Rectal smooth muscle tissue (tissue), 1 donor: ENCODE results near the gene P2RX3.

Experiments
- H3K27ac ChIP-seq: one replicate; pipeline ENCODE4 v1.7.0; 2013; ENCODE audit warnings: low read depth, low read length, inconsistent platforms
- H3K27me3 ChIP-seq: one replicate; pipeline ENCODE4 v1.7.0; 2013; ENCODE audit warnings: low read length; ENCODE audit not compliant: control insufficient read depth, insufficient read depth
- H3K36me3 ChIP-seq: one replicate; pipeline ENCODE4 v1.7.0; 2013; ENCODE audit warnings: low read length; ENCODE audit not compliant: control insufficient read depth, insufficient read depth
- H3K4me1 ChIP-seq: one replicate; pipeline ENCODE4 v1.7.0; 2013; ENCODE audit warnings: low read length; ENCODE audit not compliant: control insufficient read depth, insufficient read depth
- H3K4me3 ChIP-seq: one replicate; pipeline ENCODE4 v1.7.0; 2013; ENCODE audit warnings: low read length
- H3K9ac ChIP-seq: one replicate; pipeline ENCODE4 v1.7.0; 2013; ENCODE audit warnings: low read length

P2RX3 gene

GRCh38 chr11:57303990-57304579 is 34.1 kb upstream of the P2RX3 start:
- no peak overlapping the region for H3K4me3 ChIP-seq
- no peaks in the 10 kb centered on the region for H3K4me1 ChIP-seq

GRCh38 chr11:57305523-57305922 is 32.6 kb upstream of the P2RX3 start:
- no peak overlapping the region for H3K27ac ChIP-seq
- H3K36me3 ChIP-seq = peaks cover 36% of the 10 kb centered on the region
- H3K9ac ChIP-seq = no peak overlapping the region
- H3K27me3 ChIP-seq = no peaks in the 10 kb centered on the region
- H3K4me3 ChIP-seq = no peak overlapping the region
- H3K4me1 ChIP-seq = peaks cover 1% of the 10 kb centered on the region

More at GRCh38 chr11:57303990-57304579, 34.1 kb upstream of the P2RX3 start:
- no peak overlapping the region for H3K27ac ChIP-seq
- peaks cover 39% of the 10 kb centered on the region for H3K36me3 ChIP-seq
- H3K9ac ChIP-seq = no peak overlapping the region
- no peaks in the 10 kb centered on the region for H3K27me3 ChIP-seq

GRCh38 chr11:57306161-57306876 is 31.8 kb upstream of the P2RX3 start:
- Histone ChIP-seq H3K27me3 (no peaks in the 10 kb centered on the region), H3K9ac (no peak overlapping the region), H3K4me3 (no peak overlapping the region), H3K4me1 (peaks cover 6% of the 10 kb centered on the region), H3K36me3 (peaks cover 28% of the 10 kb centered on the region), H3K27ac (no peak overlapping the region)

- H3K27me3 ChIP-seq = no peaks in the 10 kb centered on the region
- no peak overlapping the region for H3K9ac ChIP-seq
- H3K4me1 ChIP-seq = peaks cover 12% of the 10 kb centered on the region
- no peak overlapping the region for H3K27ac ChIP-seq
- H3K36me3 ChIP-seq = peaks cover 21% of the 10 kb centered on the region
- H3K4me3 ChIP-seq = no peak overlapping the region
Observed at GRCh38 chr11:57306940-57307565, 31.1 kb upstream of the P2RX3 start.

- Histone ChIP-seq H3K27me3 (no peaks in the 10 kb centered on the region), H3K27ac (no peak overlapping the region), H3K4me1 (peaks cover 14% of the 10 kb centered on the region), H3K4me3 (no peak overlapping the region), H3K36me3 (peaks cover 18% of the 10 kb centered on the region), H3K9ac (no peak overlapping the region)
Observed at GRCh38 chr11:57307666-57308270, 30.4 kb upstream of the P2RX3 start.

GRCh38 chr11:57308426-57309060 is 29.6 kb upstream of the P2RX3 start:
- Histone ChIP-seq H3K4me3 (no peak overlapping the region), H3K27ac (no peak overlapping the region), H3K36me3 (peaks cover 11% of the 10 kb centered on the region), H3K9ac (no peak overlapping the region), H3K27me3 (no peaks in the 10 kb centered on the region), H3K4me1 (peaks cover 14% of the 10 kb centered on the region)

GRCh38 chr11:57309106-57310059 is 28.8 kb upstream of the P2RX3 start:
- no peak overlapping the region for H3K4me3 ChIP-seq
- H3K36me3 ChIP-seq = peaks cover 15% of the 10 kb centered on the region
- H3K27ac ChIP-seq = no peak overlapping the region
- H3K9ac ChIP-seq = no peak overlapping the region
- no peaks in the 10 kb centered on the region for H3K27me3 ChIP-seq
- peaks cover 14% of the 10 kb centered on the region for H3K4me1 ChIP-seq

- Histone ChIP-seq H3K4me1 (peaks cover 14% of the 10 kb centered on the region), H3K27ac (no peak overlapping the region), H3K9ac (no peak overlapping the region), H3K4me3 (no peak overlapping the region), H3K27me3 (no peaks in the 10 kb centered on the region), H3K36me3 (peaks cover 22% of the 10 kb centered on the region)
Observed at GRCh38 chr11:57310091-57310490, 28.1 kb upstream of the P2RX3 start.

- peak overlapping the region; percentile 62 for H3K4me3 ChIP-seq
- peaks cover 14% of the 10 kb centered on the region for H3K4me1 ChIP-seq
- no peaks in the 10 kb centered on the region for H3K27me3 ChIP-seq
- H3K9ac ChIP-seq = peak overlapping the region; percentile 8
- peak overlapping the region; percentile 64 for H3K27ac ChIP-seq
- peaks cover 27% of the 10 kb centered on the region for H3K36me3 ChIP-seq
Observed at GRCh38 chr11:57310630-57311086, 27.5 kb upstream of the P2RX3 start.

GRCh38 chr11:57311109-57311936 is 26.8 kb upstream of the P2RX3 start:
- Histone ChIP-seq H3K36me3 (peaks cover 33% of the 10 kb centered on the region), H3K27me3 (no peaks in the 10 kb centered on the region), H3K4me1 (peaks cover 14% of the 10 kb centered on the region), H3K4me3 (peak overlapping the region; percentile 62), H3K9ac (peak overlapping the region; percentile 8), H3K27ac (peak overlapping the region; percentile 64)
